Activated CD8-positive, alpha-beta memory T cell treated with anti-CD3 and anti-CD28 coated beads, Interleukin-2, amount 10 ng/mL, durations not matched to agents 7 days and 5 days (primary cell): ENCODE data around the gene MTHFR. TPM values are rescaled to one million over a fixed set of nuclear protein-coding genes. Genes with fewer than 3 reads are reported as not detected.

ENCODE experiments used
- ATAC-seq: fragments of 150-1000 bp; cut with Tn5 transposase; one replicate; pipeline ENCODE4 v1.10.0; 2021; ENCODE audit warnings: moderate library complexity
- CTCF ChIA-PET: fragments of 350-600 bp; sonication (Branson Sonifier 250); formaldehyde crosslinking; loops from one replicate; lab custom pipeline; 2021; ENCODE audit warnings: antibody characterized with exemption; lab: Charles Lee
- DNase-seq: peaks from one replicate; pipeline ENCODE4 v3.0.0-alpha.2; 2020
- H3K27ac Mint-ChIP-seq: one replicate; pipeline ENCODE4 v1.8.0; 2021; ENCODE audit warnings: mild to moderate bottlenecking, mixed read lengths
- H3K27me3 Mint-ChIP-seq: one replicate; pipeline ENCODE4 v1.8.0; 2021; ENCODE audit warnings: mixed read lengths
- H3K36me3 Mint-ChIP-seq: one replicate; pipeline ENCODE4 v1.8.0; 2021; ENCODE audit warnings: mild to moderate bottlenecking, mixed read lengths
- H3K4me1 Mint-ChIP-seq: one replicate; pipeline ENCODE4 v1.8.0; 2021; ENCODE audit warnings: mixed read lengths
- H3K4me3 Mint-ChIP-seq: one replicate; pipeline ENCODE4 v1.8.0; 2021; ENCODE audit warnings: mild to moderate bottlenecking, moderate library complexity, mixed read lengths
- H3K9me3 Mint-ChIP-seq: one replicate; pipeline ENCODE4 v1.8.0; 2022; ENCODE audit warnings: low read depth, mixed read lengths
- total RNA-seq, 2 experiments: library from RNA; stranded (reverse); gene quantifications; one replicate each; pipeline ENCODE4 v1.2.3, GENCODE V29; 2021

Gene MTHFR
- total RNA-seq, 2 experiments from 2014 or later: 24.1 to 30.0 TPM

- Mint-ChIP-seq H3K4me1 (peaks cover 39% of the 10 kb centered on the region), H3K36me3 (peaks cover 11% of the 10 kb centered on the region), H3K9me3 (no peaks in the 10 kb centered on the region), H3K27me3 (no peaks in the 10 kb centered on the region), H3K27ac (no peak overlapping the region), H3K4me3 (no peak overlapping the region)
- CTCF ChIA-PET: no interaction called here
- DNase-seq: no peak
- ATAC-seq: no peak
Measured at GRCh38 chr1:11800391-11800755, 5.4 kb downstream of the MTHFR start.

- ATAC-seq (no peak), DNase-seq (no peak)
- peaks cover 36% of the 10 kb centered on the region for H3K4me1 Mint-ChIP-seq
- no peaks in the 10 kb centered on the region for H3K9me3 Mint-ChIP-seq
- H3K36me3 Mint-ChIP-seq: peaks cover 11% of the 10 kb centered on the region
- no peak overlapping the region for H3K27ac Mint-ChIP-seq
- no peak overlapping the region for H3K4me3 Mint-ChIP-seq
- CTCF ChIA-PET: no interaction called here
- H3K27me3 Mint-ChIP-seq: no peaks in the 10 kb centered on the region
Measured at GRCh38 chr1:11799896-11800295, 5.9 kb downstream of the MTHFR start.

- Mint-ChIP-seq H3K27ac (no peak overlapping the region), H3K4me3 (no peak overlapping the region), H3K27me3 (no peaks in the 10 kb centered on the region), H3K9me3 (no peaks in the 10 kb centered on the region), H3K4me1 (peaks cover 28% of the 10 kb centered on the region), H3K36me3 (peaks cover 11% of the 10 kb centered on the region)
- no peak for DNase-seq
- CTCF ChIA-PET: interaction anchor here (2.4 kb wide), 1 partner anchor 13 kb away, joined by 8 read pairs; no protein-coding TSS in a partner anchor
- no peak for ATAC-seq
Measured at GRCh38 chr1:11799099-11799498, 6.7 kb downstream of the MTHFR start.

- Mint-ChIP-seq H3K9me3 (no peaks in the 10 kb centered on the region), H3K4me3 (no peak overlapping the region), H3K27me3 (no peaks in the 10 kb centered on the region), H3K27ac (no peak overlapping the region), H3K36me3 (peaks cover 11% of the 10 kb centered on the region), H3K4me1 (peaks cover 14% of the 10 kb centered on the region)
- no peak for ATAC-seq
- CTCF ChIA-PET: interaction anchor here (0.6 to 2.4 kb wide), 4 partner anchors 12 to 147 kb away, joined by 3 to 8 read pairs (median 3); no protein-coding TSS in a partner anchor
- no peak for DNase-seq
Measured at GRCh38 chr1:11797525-11798216, 8.1 kb downstream of the MTHFR start.

- Mint-ChIP-seq H3K36me3 (peaks cover 11% of the 10 kb centered on the region), H3K9me3 (no peaks in the 10 kb centered on the region), H3K4me1 (peaks cover 2% of the 10 kb centered on the region), H3K4me3 (no peak overlapping the region), H3K27ac (no peak overlapping the region), H3K27me3 (no peaks in the 10 kb centered on the region)
- ATAC-seq (no peak), DNase-seq (no peak)
- CTCF ChIA-PET: interaction anchor here (1.1 kb wide), 1 partner anchor 12 kb away, joined by 3 read pairs; no protein-coding TSS in a partner anchor
Measured at GRCh38 chr1:11796036-11796828, 9.5 kb downstream of the MTHFR start.

GRCh38 chr1:11795238-11795890, 10.4 kb downstream of the MTHFR start:
- Mint-ChIP-seq H3K27me3 (no peaks in the 10 kb centered on the region), H3K27ac (no peak overlapping the region), H3K4me1 (no peaks in the 10 kb centered on the region), H3K9me3 (no peaks in the 10 kb centered on the region), H3K4me3 (no peak overlapping the region), H3K36me3 (peaks cover 7% of the 10 kb centered on the region)
- no peak for DNase-seq
- CTCF ChIA-PET: interaction anchor here (1.1 to 2.2 kb wide), 2 partner anchors 10 to 11 kb away, joined by 3 to 6 read pairs; no protein-coding TSS in a partner anchor
- ATAC-seq: no peak

GRCh38 chr1:11794446-11795237, 11.1 kb downstream of the MTHFR start:
- Mint-ChIP-seq H3K27me3 (no peaks in the 10 kb centered on the region), H3K4me3 (no peak overlapping the region), H3K36me3 (peaks cover 4% of the 10 kb centered on the region), H3K9me3 (no peaks in the 10 kb centered on the region), H3K4me1 (no peaks in the 10 kb centered on the region), H3K27ac (no peak overlapping the region)
- no peak for ATAC-seq
- DNase-seq: no peak
- CTCF ChIA-PET: interaction anchor here (2.2 kb wide), 1 partner anchor 9 kb away, joined by 6 read pairs; no protein-coding TSS in a partner anchor

GRCh38 chr1:11793819-11794218, 11.9 kb downstream of the MTHFR start:
- Mint-ChIP-seq H3K36me3 (peaks cover 1% of the 10 kb centered on the region), H3K27me3 (no peaks in the 10 kb centered on the region)
- CTCF ChIA-PET: interaction anchor here (2.2 kb wide), 1 partner anchor 8 kb away, joined by 6 read pairs; no protein-coding TSS in a partner anchor

GRCh38 chr1:11792106-11792505, 13.7 kb downstream of the MTHFR start:
- DNase-seq (no peak), ATAC-seq (no peak)
- H3K4me1 Mint-ChIP-seq: no peaks in the 10 kb centered on the region
- no peaks in the 10 kb centered on the region for H3K36me3 Mint-ChIP-seq
- no peak overlapping the region for H3K4me3 Mint-ChIP-seq
- no peaks in the 10 kb centered on the region for H3K27me3 Mint-ChIP-seq
- no peaks in the 10 kb centered on the region for H3K9me3 Mint-ChIP-seq
- CTCF ChIA-PET: interaction anchor here (0.6 kb wide), 1 partner anchor 227 kb away, joined by 3 read pairs; no protein-coding TSS in a partner anchor
- no peak overlapping the region for H3K27ac Mint-ChIP-seq

More at GRCh38 chr1:11793819-11794218, 11.9 kb downstream of the MTHFR start:
- ATAC-seq (no peak), DNase-seq (no peak)
- H3K27ac Mint-ChIP-seq: no peak overlapping the region
- H3K9me3 Mint-ChIP-seq: no peaks in the 10 kb centered on the region
- H3K4me3 Mint-ChIP-seq: no peak overlapping the region
- no peaks in the 10 kb centered on the region for H3K4me1 Mint-ChIP-seq

GRCh38 chr1:11790880-11791715, 14.7 kb downstream of the MTHFR start:
- no peaks in the 10 kb centered on the region for H3K4me1 Mint-ChIP-seq
- H3K9me3 Mint-ChIP-seq: no peaks in the 10 kb centered on the region
- H3K36me3 Mint-ChIP-seq: no peaks in the 10 kb centered on the region
- H3K27ac Mint-ChIP-seq: no peak overlapping the region
- CTCF ChIA-PET: no interaction called here
- DNase-seq (no peak), ATAC-seq (no peak)
- no peak overlapping the region for H3K4me3 Mint-ChIP-seq
- H3K27me3 Mint-ChIP-seq: no peaks in the 10 kb centered on the region

- Mint-ChIP-seq H3K4me3 (no peak overlapping the region), H3K27me3 (no peaks in the 10 kb centered on the region), H3K4me1 (no peaks in the 10 kb centered on the region), H3K36me3 (no peaks in the 10 kb centered on the region), H3K27ac (no peak overlapping the region), H3K9me3 (no peaks in the 10 kb centered on the region)
- ATAC-seq: no peak
- DNase-seq: no peak
- CTCF ChIA-PET: no interaction called here
Measured at GRCh38 chr1:11790101-11790879, 15.5 kb downstream of the MTHFR start.
